Lung (tissue), 12 donors: ENCODE data around the gene DEFB132. TPM values are rescaled to one million over a fixed set of nuclear protein-coding genes. Genes with fewer than 3 reads are reported as not detected.

Experiments used
- ATAC-seq: fragments of 200-7000 bp; cut with Tn5 transposase; one replicate; pipeline ENCODE4 v1.9.1; 2020; ENCODE audit warnings: moderate number of reproducible peaks; ENCODE audit not compliant: insufficient read depth, low FRiP score
- DNase-seq, 3 donors: peaks; one replicate each; pipeline ENCODE4 v3.0.0-alpha.2; 2013 to 2017
- H3K27ac ChIP-seq, 2 donors: one replicate each; pipeline ENCODE4 v1.5.1; 2013; ENCODE audit warnings: mild to moderate bottlenecking in 2 of 2, moderate library complexity in 2 of 2, control low read depth in 1 of 2, inconsistent platforms in 1 of 2, low read depth in 1 of 2, low read length in 1 of 2
- H3K27me3 ChIP-seq, 3 donors: one replicate each; pipeline ENCODE4 v1.5.1; 2013; ENCODE audit warnings: low read length in 2 of 3; ENCODE audit not compliant: control insufficient read depth in 3 of 3, insufficient read depth in 3 of 3
- H3K36me3 ChIP-seq, 4 donors: one replicate each; pipeline ENCODE4 v1.5.1; 2013; ENCODE audit warnings: low read length in 4 of 4, mild to moderate bottlenecking in 1 of 4, moderate library complexity in 1 of 4; ENCODE audit not compliant: control insufficient read depth in 4 of 4, insufficient read depth in 4 of 4
- H3K4me1 ChIP-seq, 5 donors: one replicate each; pipeline ENCODE4 v1.5.1; 2013; ENCODE audit warnings: low read length in 5 of 5, mild to moderate bottlenecking in 2 of 5, moderate library complexity in 1 of 5; ENCODE audit not compliant: control insufficient read depth in 5 of 5, insufficient read depth in 5 of 5
- H3K4me3 ChIP-seq: one replicate; pipeline ENCODE4 v1.5.1; 2013; ENCODE audit warnings: mild to moderate bottlenecking, control low read depth, moderate library complexity
- H3K9ac ChIP-seq, 2 donors: one replicate each; pipeline ENCODE4 v1.5.1; 2013; ENCODE audit warnings: low read length in 2 of 2, control low read depth in 1 of 2; ENCODE audit not compliant: insufficient read depth in 1 of 2
- H3K9me3 ChIP-seq, 4 donors: one replicate each; pipeline ENCODE4 v1.5.1; 2013; ENCODE audit warnings: low read length in 3 of 4, mild to moderate bottlenecking in 1 of 4, moderate library complexity in 1 of 4; ENCODE audit not compliant: control insufficient read depth in 4 of 4, insufficient read depth in 3 of 4
- WGBS, 2 donors: extraction: QIAGEN DNeasy Blood & Tissue Kit; methylation state at CpG; one replicate each; pipeline ENCODE4 v1.1.7; 2013; 5-methylcytosine and 5-hydroxymethylcytosine counted together
- polyA plus RNA-seq, 2 donors: library from polyadenylated mRNA; stranded (reverse); fragments of 200-250 nt; gene quantifications; one replicate each; pipeline ENCODE4 v1.2.1, GENCODE V29; 2013
- total RNA-seq, 2 donors: library from RNA; depleted of rRNA in 1 of 2; stranded (reverse); fragments of >200 nt in 1 of 2; gene quantifications; one replicate each; pipeline ENCODE4 v1.2.1, GENCODE V29; 2014 to 2021
- TF ChIP-seq, protein P1 (sequence below): IDR thresholded peaks from 2 replicates; pipeline ENCODE4 v1.5.1; 2012; ENCODE audit warnings: mild to moderate bottlenecking; ENCODE audit errors: control extremely low read depth, extremely low read depth
- donor health status: control.
- donor health status: control.
- donor health status: Bipolar disorder and iron deficiency.
- donor health status: healthy.
- donor health status: DM: yes; HTN: yes; CAD: no.

Gene DEFB132
- total and polyA plus RNA-seq, 4 donors: not detected

- H3K4me1 ChIP-seq: no peaks in the 10 kb centered on the region
- no peaks in the 10 kb centered on the region for H3K27me3 ChIP-seq
- peaks cover 0 to 37% (median 19%) of the 10 kb centered on the region in 4 donors for H3K36me3 ChIP-seq
- no peak overlapping the region for H3K27ac ChIP-seq
- DNase-seq: peak in 2 of 3 donors; percentile 14 to 29
- no peak overlapping the region for H3K9ac ChIP-seq
- ATAC-seq: no peak
- TF ChIP-seq, protein P1, sequence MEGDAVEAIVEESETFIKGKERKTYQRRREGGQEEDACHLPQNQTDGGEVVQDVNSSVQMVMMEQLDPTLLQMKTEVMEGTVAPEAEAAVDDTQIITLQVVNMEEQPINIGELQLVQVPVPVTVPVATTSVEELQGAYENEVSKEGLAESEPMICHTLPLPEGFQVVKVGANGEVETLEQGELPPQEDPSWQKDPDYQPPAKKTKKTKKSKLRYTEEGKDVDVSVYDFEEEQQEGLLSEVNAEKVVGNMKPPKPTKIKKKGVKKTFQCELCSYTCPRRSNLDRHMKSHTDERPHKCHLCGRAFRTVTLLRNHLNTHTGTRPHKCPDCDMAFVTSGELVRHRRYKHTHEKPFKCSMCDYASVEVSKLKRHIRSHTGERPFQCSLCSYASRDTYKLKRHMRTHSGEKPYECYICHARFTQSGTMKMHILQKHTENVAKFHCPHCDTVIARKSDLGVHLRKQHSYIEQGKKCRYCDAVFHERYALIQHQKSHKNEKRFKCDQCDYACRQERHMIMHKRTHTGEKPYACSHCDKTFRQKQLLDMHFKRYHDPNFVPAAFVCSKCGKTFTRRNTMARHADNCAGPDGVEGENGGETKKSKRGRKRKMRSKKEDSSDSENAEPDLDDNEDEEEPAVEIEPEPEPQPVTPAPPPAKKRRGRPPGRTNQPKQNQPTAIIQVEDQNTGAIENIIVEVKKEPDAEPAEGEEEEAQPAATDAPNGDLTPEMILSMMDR: no peak
- 77 to 83% methylated on average over 57 to 73 of the region's 88 CpGs for WGBS, 2 donors
- H3K9me3 ChIP-seq: no peaks in the 10 kb centered on the region
- no peak overlapping the region for H3K4me3 ChIP-seq
Measured at GRCh38 chr20:278607-279571, 21.4 kb downstream of the DEFB132 start.

- ATAC-seq (no peak), DNase-seq (no peak)
- Histone ChIP-seq H3K27me3 (no peaks in the 10 kb centered on the region), H3K4me3 (no peak overlapping the region), H3K27ac (no peak overlapping the region), H3K36me3 (peaks cover 0 to 20% (median 4%) of the 10 kb centered on the region in 4 donors), H3K9ac (no peak overlapping the region), H3K4me1 (peaks cover 0 to 3% (median 0%) of the 10 kb centered on the region in 5 donors), H3K9me3 (no peaks in the 10 kb centered on the region)
- TF ChIP-seq, protein P1: no peak
- 54 to 58% methylated on average over 3 of the region's 3 CpGs for WGBS, 2 donors
Measured at GRCh38 chr20:284172-284571, 26.6 kb downstream of the DEFB132 start.

- WGBS, 2 donors: 23 to 52% methylated on average over 2 of the region's 2 CpGs
Measured at GRCh38 chr20:286508-286907, 29.0 kb downstream of the DEFB132 start.

More at GRCh38 chr20:286508-286907, 29.0 kb downstream of the DEFB132 start:
- Histone ChIP-seq H3K27me3 (no peaks in the 10 kb centered on the region), H3K9ac (no peak overlapping the region), H3K4me1 (peaks cover 0 to 15% (median 8%) of the 10 kb centered on the region in 5 donors), H3K27ac (no peak overlapping the region), H3K36me3 (peaks cover 0 to 11% (median 4%) of the 10 kb centered on the region in 4 donors), H3K4me3 (no peak overlapping the region), H3K9me3 (no peaks in the 10 kb centered on the region)
- DNase-seq: no peak
- TF ChIP-seq, protein P1: no peak
- no peak for ATAC-seq
